ENCODE measurements around the gene ICAM2. TPM values are rescaled to one million over a fixed set of nuclear protein-coding genes. Genes with fewer than 3 reads are reported as not detected.

Gene ICAM2
- total and polyA plus RNA-seq, 2 donors from 2014 or later = 38.8 to 55.8 TPM

DNA sequence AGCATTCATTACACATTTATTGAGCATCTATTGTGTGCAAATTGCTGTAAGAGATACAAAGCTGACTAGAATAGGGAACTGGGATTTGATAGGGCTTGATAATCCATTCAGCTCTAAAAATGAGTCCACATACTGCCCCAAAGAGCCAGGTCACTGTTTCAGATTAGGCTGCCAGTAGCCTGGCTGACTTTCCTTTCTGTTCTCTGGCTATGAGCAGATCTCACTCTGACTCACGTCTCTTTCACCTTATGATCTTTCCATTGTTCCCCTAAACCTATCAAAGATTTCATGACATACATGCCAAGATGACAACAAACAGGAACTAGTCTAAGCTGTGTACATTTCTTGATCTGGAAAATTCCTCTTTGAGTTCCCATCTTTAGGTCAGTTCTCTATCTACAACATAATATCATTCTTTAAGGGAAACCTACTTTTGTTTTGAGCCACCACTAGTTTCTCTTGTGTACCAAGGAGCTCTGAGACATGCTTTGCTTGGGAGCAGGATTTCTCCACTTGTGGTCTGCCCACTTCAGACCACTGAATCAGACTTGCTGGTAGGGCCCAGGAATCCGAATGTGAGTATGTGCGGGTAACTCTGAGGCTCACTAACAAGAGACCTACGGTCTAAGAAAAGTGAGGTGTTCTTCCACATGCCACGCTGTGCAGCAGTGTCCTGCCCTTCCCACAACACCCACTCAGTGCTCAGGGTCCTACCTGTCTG is 40.9 kb upstream of the ICAM2 start:
- intact Hi-C loops (cut with DNase I) = loop anchor here (10.0 kb wide), 1 partner anchor 73 kb away; the partner anchor contains the start of gene ERN1
- H3K27ac ChIP-seq (ENCODE audit: low read depth in 2 of 2, low read length in 2 of 2) = no peak overlapping the region
- DNase-seq (no peak), FAIRE-seq (no peak)
- no peak overlapping the region for H3K9ac ChIP-seq (ENCODE audit: low read length in 3 of 3)
- peaks cover 0 to 19% (median 0%) of the 10 kb centered on the region in 3 donors for H3K36me3 ChIP-seq (ENCODE audit: control insufficient read depth in 2 of 3, insufficient read depth in 3 of 3, low read length in 3 of 3)
- TF ChIP-seq, protein P1, sequence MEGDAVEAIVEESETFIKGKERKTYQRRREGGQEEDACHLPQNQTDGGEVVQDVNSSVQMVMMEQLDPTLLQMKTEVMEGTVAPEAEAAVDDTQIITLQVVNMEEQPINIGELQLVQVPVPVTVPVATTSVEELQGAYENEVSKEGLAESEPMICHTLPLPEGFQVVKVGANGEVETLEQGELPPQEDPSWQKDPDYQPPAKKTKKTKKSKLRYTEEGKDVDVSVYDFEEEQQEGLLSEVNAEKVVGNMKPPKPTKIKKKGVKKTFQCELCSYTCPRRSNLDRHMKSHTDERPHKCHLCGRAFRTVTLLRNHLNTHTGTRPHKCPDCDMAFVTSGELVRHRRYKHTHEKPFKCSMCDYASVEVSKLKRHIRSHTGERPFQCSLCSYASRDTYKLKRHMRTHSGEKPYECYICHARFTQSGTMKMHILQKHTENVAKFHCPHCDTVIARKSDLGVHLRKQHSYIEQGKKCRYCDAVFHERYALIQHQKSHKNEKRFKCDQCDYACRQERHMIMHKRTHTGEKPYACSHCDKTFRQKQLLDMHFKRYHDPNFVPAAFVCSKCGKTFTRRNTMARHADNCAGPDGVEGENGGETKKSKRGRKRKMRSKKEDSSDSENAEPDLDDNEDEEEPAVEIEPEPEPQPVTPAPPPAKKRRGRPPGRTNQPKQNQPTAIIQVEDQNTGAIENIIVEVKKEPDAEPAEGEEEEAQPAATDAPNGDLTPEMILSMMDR (IDR thresholded peaks at IDR 0.05; ENCODE audit: borderline replicate concordance, extremely low read depth, insufficient read depth) = no peak
- no peak overlapping the region for H3K4me3 ChIP-seq (ENCODE audit: low read length in 3 of 3)
- H3K27me3 ChIP-seq (ENCODE audit: control insufficient read depth, insufficient read depth, low read length) = no peaks in the 10 kb centered on the region
- peaks cover 0 to 2% (median 0%) of the 10 kb centered on the region in 3 donors for H3K4me1 ChIP-seq (ENCODE audit: control insufficient read depth in 2 of 3, insufficient read depth in 2 of 3, low read depth in 1 of 3, low read length in 3 of 3)
- H3K9me3 ChIP-seq (ENCODE audit: control insufficient read depth in 2 of 3, insufficient read depth in 1 of 3, low read length in 3 of 3) = no peaks in the 10 kb centered on the region

DNA sequence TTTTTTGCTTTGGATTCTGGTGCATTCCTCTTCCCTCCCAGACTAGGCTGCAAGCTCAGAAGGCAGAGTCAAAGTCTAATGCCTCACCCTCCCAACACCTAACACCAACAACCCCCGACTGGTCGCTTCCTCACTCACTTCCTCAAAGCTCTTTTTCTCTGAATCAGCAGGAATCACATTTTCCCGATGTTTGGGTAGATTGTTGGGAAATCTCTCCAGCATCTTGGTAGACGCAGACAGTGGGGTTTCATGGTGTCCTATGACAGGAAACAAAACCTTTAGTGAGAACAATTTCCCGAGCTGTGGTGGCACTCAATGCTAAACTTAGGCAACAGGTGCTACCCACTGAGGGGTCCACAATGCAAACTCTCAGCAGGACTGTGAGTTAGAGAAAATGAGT is 39.9 kb upstream of the ICAM2 start:
- Histone ChIP-seq H3K27ac (ENCODE audit: low read depth in 2 of 2, low read length in 2 of 2) (no peak overlapping the region), H3K36me3 (ENCODE audit: control insufficient read depth in 2 of 3, insufficient read depth in 3 of 3, low read length in 3 of 3) (peaks cover 0 to 26% (median 0%) of the 10 kb centered on the region in 3 donors), H3K4me3 (ENCODE audit: low read length in 3 of 3) (no peak overlapping the region), H3K9me3 (ENCODE audit: control insufficient read depth in 2 of 3, insufficient read depth in 1 of 3, low read length in 3 of 3) (no peaks in the 10 kb centered on the region), H3K27me3 (ENCODE audit: control insufficient read depth, insufficient read depth, low read length) (no peaks in the 10 kb centered on the region), H3K9ac (ENCODE audit: low read length in 3 of 3) (no peak overlapping the region), H3K4me1 (ENCODE audit: control insufficient read depth in 2 of 3, insufficient read depth in 2 of 3, low read depth in 1 of 3, low read length in 3 of 3) (peaks cover 0 to 2% (median 0%) of the 10 kb centered on the region in 3 donors)
- intact Hi-C loops (cut with DNase I) = loop anchor here (10.0 kb wide), 1 partner anchor 74 kb away; the partner anchor contains the start of gene ERN1
- DNase-seq = no peak
- TF ChIP-seq, protein P1 (IDR thresholded peaks at IDR 0.05; ENCODE audit: borderline replicate concordance, extremely low read depth, insufficient read depth) = no peak
- FAIRE-seq = no peak

DNA sequence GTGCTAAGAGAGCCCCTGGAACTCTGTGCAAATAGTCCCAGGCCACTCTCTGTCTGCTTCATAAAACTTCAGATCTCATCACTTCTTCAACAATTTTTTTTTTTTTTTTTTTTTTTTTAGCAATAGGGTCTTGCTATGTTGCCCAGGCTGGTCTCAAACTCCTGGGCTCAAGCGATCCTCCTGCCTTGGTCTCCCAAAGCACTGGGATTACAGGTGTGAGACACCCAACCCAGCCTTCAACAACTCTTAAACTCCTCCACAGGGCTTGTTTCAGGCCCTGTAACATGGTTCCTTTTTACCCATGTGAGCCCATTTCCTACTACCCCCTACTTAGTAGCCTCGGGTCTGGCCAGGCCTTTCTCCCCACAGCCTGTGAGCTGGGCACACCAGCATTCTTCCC is 39.3 kb upstream of the ICAM2 start:
- H3K27ac ChIP-seq (ENCODE audit: low read depth in 2 of 2, low read length in 2 of 2) = no peak overlapping the region
- no peak overlapping the region for H3K9ac ChIP-seq (ENCODE audit: low read length in 3 of 3)
- H3K27me3 ChIP-seq (ENCODE audit: control insufficient read depth, insufficient read depth, low read length) = no peaks in the 10 kb centered on the region
- intact Hi-C loops (cut with DNase I) = loop anchor here (10.0 kb wide), 1 partner anchor 75 kb away; the partner anchor contains the start of gene ERN1
- no peaks in the 10 kb centered on the region for H3K9me3 ChIP-seq (ENCODE audit: control insufficient read depth in 2 of 3, insufficient read depth in 1 of 3, low read length in 3 of 3)
- FAIRE-seq = no peak
- H3K36me3 ChIP-seq (ENCODE audit: control insufficient read depth in 2 of 3, insufficient read depth in 3 of 3, low read length in 3 of 3) = peaks cover 0 to 25% (median 0%) of the 10 kb centered on the region in 3 donors
- no peak for DNase-seq
- no peak overlapping the region for H3K4me3 ChIP-seq (ENCODE audit: low read length in 3 of 3)
- TF ChIP-seq, protein P1 (IDR thresholded peaks at IDR 0.05; ENCODE audit: borderline replicate concordance, extremely low read depth, insufficient read depth) = no peak
- H3K4me1 ChIP-seq (ENCODE audit: control insufficient read depth in 2 of 3, insufficient read depth in 2 of 3, low read depth in 1 of 3, low read length in 3 of 3) = peaks cover 0 to 2% (median 0%) of the 10 kb centered on the region in 3 donors

Data from kidney (tissue), 14 donors.